Epithelial cell of esophagus (primary cell): Measurements from ENCODE around the gene CDRT4.

ENCODE experiments used
- DNase-seq: peaks from one replicate; pipeline ENCODE4 v3.0.0; 2010; ENCODE audit warnings: low read depth
- H3K4me3 ChIP-seq: 2 replicates; pipeline ENCODE4 v1.5.1; 2011; ENCODE audit warnings: mild to moderate bottlenecking, low read length, control low read depth
- CTCF ChIP-seq: IDR thresholded peaks from 2 replicates; pipeline ENCODE4 v1.5.1; 2011; ENCODE audit warnings: low read depth, mild to moderate bottlenecking, low read length, control low read depth, inconsistent platforms; ENCODE audit not compliant: insufficient read depth; ENCODE audit errors: missing control alignments

Gene CDRT4

GRCh38 chr17:15398736-15399331 lies 68.6 kb downstream of the CDRT4 start:
- H3K4me3 ChIP-seq: no peak overlapping the region
- no peak for TF ChIP-seq CTCF
- peak; percentile 58 for DNase-seq

- TF ChIP-seq CTCF: no peak
- no peak overlapping the region for H3K4me3 ChIP-seq
- no peak for DNase-seq
Observed at GRCh38 chr17:15398291-15398690, 69.1 kb downstream of the CDRT4 start.

GRCh38 chr17:15397620-15398019 lies 69.8 kb downstream of the CDRT4 start:
- no peak for DNase-seq
- no peak overlapping the region for H3K4me3 ChIP-seq
- TF ChIP-seq CTCF: no peak

GRCh38 chr17:15395091-15395490 lies 72.3 kb downstream of the CDRT4 start:
- DNase-seq: no peak
- no peak for TF ChIP-seq CTCF
- no peak overlapping the region for H3K4me3 ChIP-seq

- H3K4me3 ChIP-seq: no peak overlapping the region
- TF ChIP-seq CTCF: no peak
- peak; percentile 59 for DNase-seq
Observed at GRCh38 chr17:15393414-15393813, 74.0 kb downstream of the CDRT4 start.

- DNase-seq: peak; percentile 88
- no peak for TF ChIP-seq CTCF
- H3K4me3 ChIP-seq: no peak overlapping the region
Observed at GRCh38 chr17:15392326-15392741, 75.1 kb downstream of the CDRT4 start.

- DNase-seq: no peak
- no peak overlapping the region for H3K4me3 ChIP-seq
- TF ChIP-seq CTCF: no peak
Observed at GRCh38 chr17:15388356-15389041, 78.9 kb downstream of the CDRT4 start.
